SH-SY5Y (cell line): ENCODE results near the gene NAA80.

ENCODE experiments used
- GATA2 ChIP-seq: IDR thresholded peaks from 2 replicates; pipeline ENCODE4 v1.6.1; 2011; ENCODE audit warnings: mild to moderate bottlenecking, low read depth, low read length
- GATA3 ChIP-seq: IDR thresholded peaks from 2 replicates; pipeline ENCODE4 v1.6.1; 2011; ENCODE audit warnings: low read depth, mild to moderate bottlenecking, low read length, moderate library complexity

- TF ChIP-seq GATA3, result no peak
- TF ChIP-seq GATA2, result no peak
These were observed 27.9 kb upstream of the NAA80 start for GRCh38 chr3:50327129-50327528.
